ENCODE data around the gene HECTD4. TPM values are rescaled to one million over a fixed set of nuclear protein-coding genes. Genes with fewer than 3 reads are reported as not detected.
"Not testable (repeated sequence)": the region's sequence is repeated elsewhere in the genome, so short reads cannot be mapped to it uniquely, and the experiment has no call there.

Gene HECTD4
- total RNA-seq, 1 experiment from 2014 or later, result 31.2 TPM

DNA sequence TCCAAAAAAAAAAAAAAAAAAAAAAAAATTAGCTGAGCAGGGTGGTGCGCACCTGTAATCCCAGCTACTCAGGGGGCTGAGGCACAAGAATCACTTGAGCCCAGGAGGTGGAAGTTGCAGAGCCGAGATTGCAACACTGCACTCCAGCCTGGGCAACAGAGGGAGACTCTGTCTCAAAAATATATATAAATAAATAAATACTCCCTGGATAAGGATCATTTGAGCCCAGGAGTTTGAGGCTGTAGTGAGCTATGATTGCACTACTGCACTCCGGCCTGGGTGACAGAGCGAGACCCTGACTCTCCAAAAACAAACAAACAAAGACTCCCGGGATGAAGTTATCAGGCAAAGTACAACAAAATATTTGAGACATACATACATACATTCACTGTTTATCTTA, 270.3 kb downstream of the HECTD4 start:
- peak overlapping the region; percentile 95 for H3K4me2 ChIP-seq (ENCODE audit: low read length)
- ChIA-PET POLR2A (interaction anchor here (0.9 to 3.4 kb wide), 4 partner anchors 11 to 21 kb away, joined by 3 to 11 read pairs (median 5); partner anchors contain the start of gene TRAFD1), RAD21 (ENCODE audit: low non-redundant PET in 1 of 2, low total read pairs in 2 of 2, uncharacterized antibody in 2 of 2, unreplicated experiment in 2 of 2) (interaction anchor here (0.7 to 1.5 kb wide), 3 partner anchors 274 to 1922 kb away, joined by 3 to 5 read pairs (median 3); no protein-coding TSS in a partner anchor), CTCF (interaction anchor here (0.6 to 1.6 kb wide), 2 partner anchors 9 to 61 kb away, joined by 3 read pairs; no protein-coding TSS in a partner anchor)
- DNase-seq (ENCODE audit: low read depth, low spot score), result no peak
- intact Hi-C loops (cut with micrococcal nuclease), result no loop called here
- peaks cover 0 to 1% of the 10 kb centered on the region in 2 experiments; a peak in 1 of 4 replicates for H3K36me3 ChIP-seq (ENCODE audit: control insufficient read depth in 1 of 2, insufficient read depth in 2 of 2, low read length in 2 of 2)
- TF ChIP-seq, protein P1, sequence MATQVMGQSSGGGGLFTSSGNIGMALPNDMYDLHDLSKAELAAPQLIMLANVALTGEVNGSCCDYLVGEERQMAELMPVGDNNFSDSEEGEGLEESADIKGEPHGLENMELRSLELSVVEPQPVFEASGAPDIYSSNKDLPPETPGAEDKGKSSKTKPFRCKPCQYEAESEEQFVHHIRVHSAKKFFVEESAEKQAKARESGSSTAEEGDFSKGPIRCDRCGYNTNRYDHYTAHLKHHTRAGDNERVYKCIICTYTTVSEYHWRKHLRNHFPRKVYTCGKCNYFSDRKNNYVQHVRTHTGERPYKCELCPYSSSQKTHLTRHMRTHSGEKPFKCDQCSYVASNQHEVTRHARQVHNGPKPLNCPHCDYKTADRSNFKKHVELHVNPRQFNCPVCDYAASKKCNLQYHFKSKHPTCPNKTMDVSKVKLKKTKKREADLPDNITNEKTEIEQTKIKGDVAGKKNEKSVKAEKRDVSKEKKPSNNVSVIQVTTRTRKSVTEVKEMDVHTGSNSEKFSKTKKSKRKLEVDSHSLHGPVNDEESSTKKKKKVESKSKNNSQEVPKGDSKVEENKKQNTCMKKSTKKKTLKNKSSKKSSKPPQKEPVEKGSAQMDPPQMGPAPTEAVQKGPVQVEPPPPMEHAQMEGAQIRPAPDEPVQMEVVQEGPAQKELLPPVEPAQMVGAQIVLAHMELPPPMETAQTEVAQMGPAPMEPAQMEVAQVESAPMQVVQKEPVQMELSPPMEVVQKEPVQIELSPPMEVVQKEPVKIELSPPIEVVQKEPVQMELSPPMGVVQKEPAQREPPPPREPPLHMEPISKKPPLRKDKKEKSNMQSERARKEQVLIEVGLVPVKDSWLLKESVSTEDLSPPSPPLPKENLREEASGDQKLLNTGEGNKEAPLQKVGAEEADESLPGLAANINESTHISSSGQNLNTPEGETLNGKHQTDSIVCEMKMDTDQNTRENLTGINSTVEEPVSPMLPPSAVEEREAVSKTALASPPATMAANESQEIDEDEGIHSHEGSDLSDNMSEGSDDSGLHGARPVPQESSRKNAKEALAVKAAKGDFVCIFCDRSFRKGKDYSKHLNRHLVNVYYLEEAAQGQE (IDR thresholded peaks at IDR 0.05; ENCODE audit: low read depth), result no peak
- TF ChIP-seq SRF (IDR thresholded peaks at IDR 0.05; ENCODE audit: low read depth) (no peak), POLR2AphosphoS5 (IDR thresholded peaks at IDR 0.05; ENCODE audit: low read depth, low read length) (no peak), TCF7L2 (IDR thresholded peaks at IDR 0.05; ENCODE audit: borderline replicate concordance, extremely low read depth, insufficient read depth, insufficient read length) (no peak), EGR1 (IDR thresholded peaks at IDR 0.05; ENCODE audit: low read depth) (no peak), POLR2A (IDR thresholded peaks at IDR 0.05; ENCODE audit: borderline replicate concordance, extremely low read depth, insufficient read depth, insufficient read length) (no peak), EZH2phosphoT487 (IDR thresholded peaks at IDR 0.05; ENCODE audit: borderline replicate concordance) (no peak), SIN3A (IDR thresholded peaks at IDR 0.05; ENCODE audit: low read depth) (no peak), RAD21 (IDR thresholded peaks at IDR 0.05; ENCODE audit: low read depth) (no peak)
- TF ChIP-seq, protein P2, sequence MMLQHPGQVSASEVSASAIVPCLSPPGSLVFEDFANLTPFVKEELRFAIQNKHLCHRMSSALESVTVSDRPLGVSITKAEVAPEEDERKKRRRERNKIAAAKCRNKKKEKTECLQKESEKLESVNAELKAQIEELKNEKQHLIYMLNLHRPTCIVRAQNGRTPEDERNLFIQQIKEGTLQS (IDR thresholded peaks at IDR 0.05), result no peak
- TF ChIP-seq, protein P3, sequence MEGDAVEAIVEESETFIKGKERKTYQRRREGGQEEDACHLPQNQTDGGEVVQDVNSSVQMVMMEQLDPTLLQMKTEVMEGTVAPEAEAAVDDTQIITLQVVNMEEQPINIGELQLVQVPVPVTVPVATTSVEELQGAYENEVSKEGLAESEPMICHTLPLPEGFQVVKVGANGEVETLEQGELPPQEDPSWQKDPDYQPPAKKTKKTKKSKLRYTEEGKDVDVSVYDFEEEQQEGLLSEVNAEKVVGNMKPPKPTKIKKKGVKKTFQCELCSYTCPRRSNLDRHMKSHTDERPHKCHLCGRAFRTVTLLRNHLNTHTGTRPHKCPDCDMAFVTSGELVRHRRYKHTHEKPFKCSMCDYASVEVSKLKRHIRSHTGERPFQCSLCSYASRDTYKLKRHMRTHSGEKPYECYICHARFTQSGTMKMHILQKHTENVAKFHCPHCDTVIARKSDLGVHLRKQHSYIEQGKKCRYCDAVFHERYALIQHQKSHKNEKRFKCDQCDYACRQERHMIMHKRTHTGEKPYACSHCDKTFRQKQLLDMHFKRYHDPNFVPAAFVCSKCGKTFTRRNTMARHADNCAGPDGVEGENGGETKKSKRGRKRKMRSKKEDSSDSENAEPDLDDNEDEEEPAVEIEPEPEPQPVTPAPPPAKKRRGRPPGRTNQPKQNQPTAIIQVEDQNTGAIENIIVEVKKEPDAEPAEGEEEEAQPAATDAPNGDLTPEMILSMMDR (IDR thresholded peaks at IDR 0.05 in 2 of 3, conservative IDR thresholded peaks at IDR 0.05 in 1 of 3; ENCODE audit: borderline replicate concordance in 1 of 3, insufficient read depth in 1 of 3, low read depth in 2 of 3, low read length in 2 of 3), result no peak
- TF ChIP-seq, protein P4, sequence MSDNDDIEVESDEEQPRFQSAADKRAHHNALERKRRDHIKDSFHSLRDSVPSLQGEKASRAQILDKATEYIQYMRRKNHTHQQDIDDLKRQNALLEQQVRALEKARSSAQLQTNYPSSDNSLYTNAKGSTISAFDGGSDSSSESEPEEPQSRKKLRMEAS (IDR thresholded peaks at IDR 0.05), result no peak
- peak overlapping the region; percentile 51 for H3K9ac ChIP-seq (ENCODE audit: low read length)
- H3K9me2 ChIP-seq (ENCODE audit: insufficient read depth), result no peaks in the 10 kb centered on the region
- no peaks in the 10 kb centered on the region for H3K27me3 ChIP-seq (ENCODE audit: insufficient read depth, low read length)
- no peaks in the 10 kb centered on the region for H4K20me1 ChIP-seq (ENCODE audit: insufficient read depth)
- 0 out of 2 replicates have a peak, but pooled peaks have one; percentile 10 for ATAC-seq
- H3K4me3 ChIP-seq (replicated peaks in 1 of 2; ENCODE audit: low read depth in 1 of 2, low read length in 2 of 2), result peak overlapping the region in 1 of 2 experiments; percentile 35; a peak in 2 of 4 replicates
- no TSS peak for BruUV-seq (replicated peaks)
- peaks cover 21% of the 10 kb centered on the region for H3K79me2 ChIP-seq (ENCODE audit: insufficient read depth, low read length)
- peak overlapping the region; percentile 44 for H2AFZ ChIP-seq (ENCODE audit: low read depth, low read length, poor library complexity, severe bottlenecking)
- peak overlapping the region; percentile 96 for H3K27ac ChIP-seq (ENCODE audit: low read depth, low read length)
- H3K9me3 ChIP-seq (ENCODE audit: control insufficient read depth in 1 of 2, insufficient read depth in 1 of 2, low read depth in 1 of 2, low read length in 2 of 2), result no peaks in the 10 kb centered on the region
- peaks cover 59 to 74% of the 10 kb centered on the region in 2 experiments for H3K4me1 ChIP-seq (ENCODE audit: control insufficient read depth in 1 of 2, insufficient read depth in 2 of 2, low read length in 2 of 2)

DNA sequence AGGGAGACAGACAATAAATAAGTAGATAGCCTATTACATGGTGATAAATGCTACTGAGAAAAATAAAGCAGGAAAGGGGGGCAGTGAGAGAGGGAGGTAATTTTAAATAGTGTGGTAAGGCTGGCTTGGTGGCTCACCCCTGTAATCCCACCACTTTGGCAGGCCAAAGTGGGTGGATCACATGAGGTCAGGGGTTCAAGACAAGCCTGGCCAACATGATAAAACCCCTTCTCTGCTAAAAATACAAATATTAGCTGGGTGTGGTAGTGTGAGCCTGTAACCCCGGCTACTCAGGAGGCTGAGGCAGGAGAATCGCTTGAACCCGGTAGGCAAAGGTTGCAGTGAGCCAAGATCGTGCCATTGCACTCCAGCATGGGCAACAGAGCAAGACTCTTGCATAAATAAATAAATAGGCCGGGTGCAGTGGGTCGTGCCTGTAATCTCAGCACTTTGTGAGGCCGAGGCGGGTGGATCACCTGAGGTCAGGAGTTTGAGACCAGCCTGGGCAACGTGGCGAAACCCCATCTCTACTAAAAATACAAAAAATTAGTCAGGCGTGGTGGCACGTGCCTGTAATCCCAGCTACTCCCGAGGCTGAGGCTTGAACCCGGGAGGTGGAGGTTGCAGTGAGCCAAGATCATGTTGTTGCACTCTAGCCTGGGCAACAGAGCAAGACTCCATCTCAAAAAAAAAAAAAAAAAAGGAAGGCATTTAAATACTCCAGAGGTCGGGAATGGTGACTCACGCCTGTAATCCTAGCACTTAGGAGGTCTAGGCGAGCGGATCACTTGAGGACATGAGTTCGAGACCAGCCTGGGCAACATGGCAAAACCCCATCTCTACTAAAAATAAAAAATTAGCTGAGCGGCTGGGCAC, 271.2 kb downstream of the HECTD4 start:
- peak overlapping the region; percentile 95 for H3K4me2 ChIP-seq (ENCODE audit: low read length)
- intact Hi-C loops (cut with micrococcal nuclease); CTCF ChIA-PET; RAD21 ChIA-PET (ENCODE audit: low non-redundant PET in 1 of 2, low total read pairs in 2 of 2, uncharacterized antibody in 2 of 2, unreplicated experiment in 2 of 2); H4K20me1 ChIP-seq (ENCODE audit: insufficient read depth); H3K27me3 ChIP-seq (ENCODE audit: insufficient read depth, low read length); ATAC-seq; DNase-seq (ENCODE audit: low read depth, low spot score); H3K9me2 ChIP-seq (ENCODE audit: insufficient read depth); H3K9me3 ChIP-seq (ENCODE audit: control insufficient read depth in 1 of 2, insufficient read depth in 1 of 2, low read depth in 1 of 2, low read length in 2 of 2); BruUV-seq (replicated peaks); H3K4me3 ChIP-seq (replicated peaks in 1 of 2; ENCODE audit: low read depth in 1 of 2, low read length in 2 of 2): not testable (repeated sequence)
- POLR2A ChIA-PET, result interaction anchor here (3.4 kb wide), 1 partner anchor 12 kb away, joined by 11 read pairs; no protein-coding TSS in a partner anchor
- peaks cover 30% of the 10 kb centered on the region for H3K79me2 ChIP-seq (ENCODE audit: insufficient read depth, low read length)
- H3K36me3 ChIP-seq (ENCODE audit: control insufficient read depth in 1 of 2, insufficient read depth in 2 of 2, low read length in 2 of 2), result peaks cover 0 to 10% of the 10 kb centered on the region in 2 experiments; a peak in 2 of 4 replicates
- H2AFZ ChIP-seq (ENCODE audit: low read depth, low read length, poor library complexity, severe bottlenecking), result peak overlapping the region; percentile 39
- H3K9ac ChIP-seq (ENCODE audit: low read length), result peak overlapping the region; percentile 100
- H3K4me1 ChIP-seq (ENCODE audit: control insufficient read depth in 1 of 2, insufficient read depth in 2 of 2, low read length in 2 of 2), result peaks cover 58 to 74% of the 10 kb centered on the region in 2 experiments
- H3K27ac ChIP-seq (ENCODE audit: low read depth, low read length), result peak overlapping the region; percentile 96
